H1 (cell line): ENCODE data around the gene TROAP. TPM values are rescaled to one million over a fixed set of nuclear protein-coding genes. Genes with fewer than 3 reads are reported as not detected.

ENCODE experiments used
- ASH2L ChIP-seq: fragments of 200-600, 300-600 bp; sonication (generic); IDR thresholded peaks from one replicate; pipeline ENCODE4 v1.7.1; 2017; ENCODE audit warnings: low read length
- CEBPB ChIP-seq: IDR thresholded peaks from 2 replicates; pipeline ENCODE4 v1.6.1; 2012; ENCODE audit warnings: low read depth, low read length
- CHD1 ChIP-seq: IDR thresholded peaks from 2 replicates; pipeline ENCODE4 v1.6.1; 2012; ENCODE audit warnings: low read depth, low read length, improper control_type of control experiment
- GABPA ChIP-seq: IDR thresholded peaks from 2 replicates; pipeline ENCODE4 v1.6.1; 2011; ENCODE audit warnings: mild to moderate bottlenecking, low read length, moderate library complexity, borderline replicate concordance; ENCODE audit not compliant: insufficient read depth
- HDAC6 ChIP-seq: IDR thresholded peaks from one replicate; pipeline ENCODE4 v1.7.1; 2012; ENCODE audit warnings: low read depth, mild to moderate bottlenecking, inconsistent platforms, low read length, moderate library complexity
- JUN ChIP-seq: IDR thresholded peaks from 2 replicates; pipeline ENCODE4 v1.6.1; 2011; ENCODE audit warnings: low read depth, mild to moderate bottlenecking, improper control_type of control experiment, low read length
- JUND ChIP-seq: IDR thresholded peaks from 2 replicates; pipeline ENCODE4 v1.6.1; 2011; ENCODE audit warnings: mild to moderate bottlenecking, improper control_type of control experiment, low read length
- KDM1A ChIP-seq: fragments of 200-600, 300-600 bp; sonication (generic); IDR thresholded peaks from 2 replicates; pipeline ENCODE4 v1.7.1; 2016; ENCODE audit warnings: mild to moderate bottlenecking, low read length, borderline replicate concordance
- POLR2A ChIP-seq, 2 experiments: IDR thresholded peaks; 1 replicate in 1 of 2; 2 replicates in 1 of 2; pipeline ENCODE4 v1.6.1; 2011; ENCODE audit warnings: low read depth in 2 of 2, low read length in 2 of 2, mild to moderate bottlenecking in 2 of 2; ENCODE audit errors: control extremely low read depth in 1 of 2
- RFX5 ChIP-seq: IDR thresholded peaks from 2 replicates; pipeline ENCODE4 v1.6.1; 2011; ENCODE audit warnings: low read depth, low read length, improper control_type of control experiment, borderline replicate concordance
- RNF2 ChIP-seq: fragments of 200-900, 300-1000 bp; sonication (generic); IDR thresholded peaks from 2 replicates; pipeline ENCODE4 v1.7.1; 2016; ENCODE audit warnings: borderline replicate concordance, low read depth, mild to moderate bottlenecking, antibody characterized with exemption, low read length; ENCODE audit not compliant: poor library complexity, severe bottlenecking; ENCODE audit errors: missing control alignments
- RXRA ChIP-seq: IDR thresholded peaks from 2 replicates; pipeline ENCODE4 v1.6.1; 2011; ENCODE audit warnings: low read depth, mild to moderate bottlenecking, low read length, moderate library complexity; ENCODE audit not compliant: insufficient read depth
- SIN3A ChIP-seq, 2 experiments: IDR thresholded peaks in 1 of 2; conservative IDR thresholded peaks in 1 of 2; 2 replicates each; pipeline ENCODE4 v1.6.1; 2011 to 2012; ENCODE audit warnings: low read length in 2 of 2, improper control_type of control experiment in 1 of 2, low read depth in 1 of 2, mild to moderate bottlenecking in 1 of 2
- SUZ12 ChIP-seq: fragments of 200-600 bp; sonication (generic); IDR thresholded peaks from 2 replicates; pipeline ENCODE4 v1.6.1; 2012; ENCODE audit warnings: mild to moderate bottlenecking, inconsistent platforms, low read length, moderate library complexity, mixed read lengths
- TBP ChIP-seq: IDR thresholded peaks from 2 replicates; pipeline ENCODE4 v1.6.1; 2011; ENCODE audit warnings: low read depth, low read length, improper control_type of control experiment
- ZNF274 ChIP-seq: IDR thresholded peaks from 2 replicates; pipeline ENCODE4 v1.7.0; 2012; ENCODE audit warnings: low read length, borderline replicate concordance; ENCODE audit errors: extremely low read depth
- polyA plus RNA-seq, 7 experiments: library from polyadenylated mRNA; depleted of rRNA in 3 of 7; stranded (reverse) in 5 of 7; unstranded in 2 of 7; fragments of >200 nt in 5 of 7; fragments of 200-250 nt in 2 of 7; gene quantifications; 1 replicate in 5 of 7; 2 replicates in 1 of 7; 4 replicates in 1 of 7; pipeline versions ENCODE4 v1.2.1 to v1.2.3, GENCODE V29; 2011 to 2013; ENCODE audit warnings: missing spikeins in 2 of 7, mixed read lengths in 2 of 7
- total RNA-seq: library from RNA; stranded (reverse); fragmentation: NEBNext Ultra II Directional; extraction: Animal tissue kit (Norgen Biotek cat#: 25700); gene quantifications from 2 replicates; pipeline ENCODE4 v1.2.1, GENCODE V29; 2021
- TF ChIP-seq, protein P1 (sequence below): IDR thresholded peaks from 2 replicates; pipeline ENCODE4 v1.6.1; 2012; ENCODE audit warnings: inconsistent platforms
- TF ChIP-seq, protein P2 (sequence below): IDR thresholded peaks from 2 replicates; pipeline ENCODE4 v1.6.1; 2012; ENCODE audit warnings: low read length, inconsistent platforms
- TF ChIP-seq, protein P3 (sequence below): IDR thresholded peaks from 2 replicates; pipeline ENCODE4 v1.6.1; 2012; ENCODE audit warnings: inconsistent platforms

TROAP gene
- total and polyA plus RNA-seq, 2 of the 8 experiments (the other 6 are each of a cell fraction or from before 2014, with no cell fraction given) = 36.7 to 52.0 TPM

DNA sequence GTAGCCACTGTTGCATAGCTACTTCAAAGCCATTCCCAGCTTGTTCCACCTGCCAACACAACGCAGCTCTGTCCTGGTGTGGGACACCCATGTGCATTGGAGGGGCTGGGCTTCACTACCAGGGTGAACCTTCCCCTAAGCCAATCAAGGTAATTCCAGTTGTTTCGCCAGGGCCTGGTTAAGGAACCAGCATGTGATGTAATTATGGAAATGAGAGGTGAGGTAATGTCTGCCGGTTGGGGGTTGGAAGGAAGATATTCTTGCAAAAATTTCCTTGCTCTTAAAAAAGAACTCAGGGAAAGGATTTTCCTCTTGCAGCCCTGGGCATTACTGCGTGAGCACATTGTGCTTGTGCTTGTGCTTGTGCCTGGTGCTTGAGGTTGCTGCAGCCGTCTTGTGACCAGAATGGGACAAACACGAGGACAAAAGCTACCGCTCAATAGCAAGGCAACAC, 43.3 kb upstream of the TROAP start (continued):
- no peak for TF ChIP-seq RXRA
- no peak for TF ChIP-seq GABPA
- no peak for TF ChIP-seq TBP
- no peak for TF ChIP-seq POLR2A (IDR thresholded peaks at IDR 0.05; ENCODE audit: control extremely low read depth in 1 of 2, low read depth in 2 of 2, low read length in 2 of 2)
- TF ChIP-seq HDAC6 = no peak
- TF ChIP-seq ASH2L = no peak
- no peak for TF ChIP-seq RFX5
- TF ChIP-seq, protein P1, sequence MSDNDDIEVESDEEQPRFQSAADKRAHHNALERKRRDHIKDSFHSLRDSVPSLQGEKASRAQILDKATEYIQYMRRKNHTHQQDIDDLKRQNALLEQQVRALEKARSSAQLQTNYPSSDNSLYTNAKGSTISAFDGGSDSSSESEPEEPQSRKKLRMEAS = peak; percentile 45; the same call in 1 of the 2 replicates
- peak; percentile 34; the same call in 1 of the 2 replicates for TF ChIP-seq JUN
- no peak for TF ChIP-seq RNF2
- TF ChIP-seq ZNF274 = no peak
- TF ChIP-seq CEBPB = peak; percentile 53; the same call in 1 of the 2 replicates
- no peak for TF ChIP-seq SUZ12
- TF ChIP-seq JUND = no peak
- TF ChIP-seq CHD1 = no peak
- TF ChIP-seq KDM1A = no peak
- TF ChIP-seq, protein P2, sequence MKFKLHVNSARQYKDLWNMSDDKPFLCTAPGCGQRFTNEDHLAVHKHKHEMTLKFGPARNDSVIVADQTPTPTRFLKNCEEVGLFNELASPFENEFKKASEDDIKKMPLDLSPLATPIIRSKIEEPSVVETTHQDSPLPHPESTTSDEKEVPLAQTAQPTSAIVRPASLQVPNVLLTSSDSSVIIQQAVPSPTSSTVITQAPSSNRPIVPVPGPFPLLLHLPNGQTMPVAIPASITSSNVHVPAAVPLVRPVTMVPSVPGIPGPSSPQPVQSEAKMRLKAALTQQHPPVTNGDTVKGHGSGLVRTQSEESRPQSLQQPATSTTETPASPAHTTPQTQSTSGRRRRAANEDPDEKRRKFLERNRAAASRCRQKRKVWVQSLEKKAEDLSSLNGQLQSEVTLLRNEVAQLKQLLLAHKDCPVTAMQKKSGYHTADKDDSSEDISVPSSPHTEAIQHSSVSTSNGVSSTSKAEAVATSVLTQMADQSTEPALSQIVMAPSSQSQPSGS = peak; percentile 85; the same call in 1 of the 2 replicates
- TF ChIP-seq, protein P3, sequence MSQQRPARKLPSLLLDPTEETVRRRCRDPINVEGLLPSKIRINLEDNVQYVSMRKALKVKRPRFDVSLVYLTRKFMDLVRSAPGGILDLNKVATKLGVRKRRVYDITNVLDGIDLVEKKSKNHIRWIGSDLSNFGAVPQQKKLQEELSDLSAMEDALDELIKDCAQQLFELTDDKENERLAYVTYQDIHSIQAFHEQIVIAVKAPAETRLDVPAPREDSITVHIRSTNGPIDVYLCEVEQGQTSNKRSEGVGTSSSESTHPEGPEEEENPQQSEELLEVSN = peak; percentile 22; the same call in 1 of the 2 replicates
- no peak for TF ChIP-seq SIN3A (conservative IDR thresholded peaks at IDR 0.05 in 1 of 2, IDR thresholded peaks at IDR 0.05 in 1 of 2; ENCODE audit: low read depth in 1 of 2, low read length in 2 of 2)
